ENCODE results near the gene STXBP5.

DNA sequence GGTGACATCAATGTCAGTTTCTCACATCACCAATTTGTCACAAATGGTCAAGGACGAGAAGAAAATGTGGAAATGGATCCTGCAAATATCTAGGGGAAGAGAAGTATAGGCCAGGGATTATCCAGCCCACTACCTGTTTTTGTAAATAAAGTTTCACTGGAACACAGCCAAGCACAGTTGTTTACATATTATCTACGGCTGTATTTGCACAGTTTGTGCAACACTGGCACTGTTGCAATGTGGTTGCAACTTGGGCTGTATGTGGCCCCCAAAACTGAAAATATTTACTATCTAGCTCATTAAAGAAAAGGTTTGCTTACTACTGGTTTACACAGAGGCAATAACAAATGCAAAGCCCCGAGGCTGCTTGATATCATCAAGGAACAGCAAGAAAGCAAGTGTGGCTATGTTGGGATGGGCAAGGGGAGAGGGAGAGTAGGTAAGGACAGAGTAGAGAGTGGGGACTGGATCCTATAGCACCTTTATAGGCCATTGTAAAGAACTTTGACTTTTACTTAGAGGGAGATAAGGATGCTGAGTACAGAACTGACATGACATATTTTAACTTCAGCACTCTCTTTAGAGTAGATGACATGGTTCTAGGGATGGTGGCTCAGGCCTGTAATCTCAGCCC lies 11.8 kb upstream of the STXBP5 start:
- TF ChIP-seq POLR2A (IDR thresholded peaks at IDR 0.05) = no peak
- TF ChIP-seq, protein P1, sequence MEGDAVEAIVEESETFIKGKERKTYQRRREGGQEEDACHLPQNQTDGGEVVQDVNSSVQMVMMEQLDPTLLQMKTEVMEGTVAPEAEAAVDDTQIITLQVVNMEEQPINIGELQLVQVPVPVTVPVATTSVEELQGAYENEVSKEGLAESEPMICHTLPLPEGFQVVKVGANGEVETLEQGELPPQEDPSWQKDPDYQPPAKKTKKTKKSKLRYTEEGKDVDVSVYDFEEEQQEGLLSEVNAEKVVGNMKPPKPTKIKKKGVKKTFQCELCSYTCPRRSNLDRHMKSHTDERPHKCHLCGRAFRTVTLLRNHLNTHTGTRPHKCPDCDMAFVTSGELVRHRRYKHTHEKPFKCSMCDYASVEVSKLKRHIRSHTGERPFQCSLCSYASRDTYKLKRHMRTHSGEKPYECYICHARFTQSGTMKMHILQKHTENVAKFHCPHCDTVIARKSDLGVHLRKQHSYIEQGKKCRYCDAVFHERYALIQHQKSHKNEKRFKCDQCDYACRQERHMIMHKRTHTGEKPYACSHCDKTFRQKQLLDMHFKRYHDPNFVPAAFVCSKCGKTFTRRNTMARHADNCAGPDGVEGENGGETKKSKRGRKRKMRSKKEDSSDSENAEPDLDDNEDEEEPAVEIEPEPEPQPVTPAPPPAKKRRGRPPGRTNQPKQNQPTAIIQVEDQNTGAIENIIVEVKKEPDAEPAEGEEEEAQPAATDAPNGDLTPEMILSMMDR (IDR thresholded peaks at IDR 0.05) = no peak
